GM23338 (cell line): ENCODE measurements around the gene GIGYF2. TPM values are rescaled to one million over a fixed set of nuclear protein-coding genes. Genes with fewer than 3 reads are reported as not detected.

Experiments
- ATAC-seq: fragments of 200-7000 bp; cut with Tn5 transposase; 3 replicates; pipeline ENCODE4 v1.9.1; 2020
- DNase-seq: peaks from one replicate; pipeline ENCODE4 v3.0.0-alpha.2; 2015; ENCODE audit warnings: low spot score
- H2AFZ ChIP-seq: fragments of 200-600 bp; sonication (generic); 2 replicates; pipeline ENCODE4 v1.8.0; 2016; ENCODE audit warnings: antibody characterized with exemption, mild to moderate bottlenecking, moderate library complexity
- H3F3A ChIP-seq: fragments of 200-600 bp; sonication (generic); replicated peaks from 2 replicates; pipeline ENCODE4 v1.8.0; 2017; ENCODE audit warnings: antibody characterized with exemption, mixed run types, low read depth
- H3K27ac ChIP-seq: fragments of 200-600 bp; sonication (generic); 2 replicates; pipeline ENCODE4 v1.6.1; 2016; ENCODE audit warnings: low read depth
- H3K27me3 ChIP-seq: fragments of 200-600 bp; sonication (generic); 2 replicates; pipeline ENCODE4 v1.8.0; 2016; ENCODE audit warnings: mild to moderate bottlenecking, mixed run types, moderate library complexity; ENCODE audit not compliant: insufficient read depth
- H3K36me3 ChIP-seq: fragments of 200-600 bp; sonication (generic); 2 replicates; pipeline ENCODE4 v1.8.0; 2016; ENCODE audit warnings: mild to moderate bottlenecking; ENCODE audit not compliant: insufficient read depth
- H3K4me1 ChIP-seq: fragments of 200-600 bp; sonication (generic); 2 replicates; pipeline ENCODE4 v1.8.0; 2016; ENCODE audit warnings: mild to moderate bottlenecking, moderate library complexity; ENCODE audit not compliant: insufficient read depth
- H3K4me2 ChIP-seq: fragments of 200-600 bp; sonication (generic); 2 replicates; pipeline ENCODE4 v1.7.1; 2017; ENCODE audit warnings: mixed run types
- H3K4me3 ChIP-seq: fragments of 200-600 bp; sonication (generic); 2 replicates; pipeline ENCODE4 v1.6.1; 2016; ENCODE audit warnings: mixed run types
- H3K79me2 ChIP-seq: fragments of 200-600 bp; sonication (generic); replicated peaks from 2 replicates; pipeline ENCODE4 v1.8.0; 2017; ENCODE audit warnings: mild to moderate bottlenecking; ENCODE audit not compliant: insufficient read depth
- H3K9me2 ChIP-seq: fragments of 200-600 bp; sonication (generic); 2 replicates; pipeline ENCODE4 v1.8.0; 2017; ENCODE audit not compliant: insufficient read depth
- H4K20me1 ChIP-seq: fragments of 200-600 bp; sonication (generic); replicated peaks from 2 replicates; pipeline ENCODE4 v1.8.0; 2017; ENCODE audit warnings: mild to moderate bottlenecking; ENCODE audit not compliant: insufficient read depth
- H3K27ac Mint-ChIP-seq: 2 replicates; pipeline ENCODE4 v1.8.0; 2020; ENCODE audit warnings: inconsistent platforms, mild to moderate bottlenecking, moderate library complexity, mixed read lengths
- H3K27me3 Mint-ChIP-seq: 3 replicates; pipeline ENCODE4 v1.8.0; 2022; ENCODE audit warnings: low read depth, mild to moderate bottlenecking, moderate library complexity, mixed read lengths, inconsistent platforms; ENCODE audit not compliant: insufficient read depth, poor library complexity
- H3K36me3 Mint-ChIP-seq: 3 replicates; pipeline ENCODE4 v1.8.0; 2021; ENCODE audit warnings: low read depth, mild to moderate bottlenecking, inconsistent platforms, moderate library complexity, mixed read lengths
- H3K4me1 Mint-ChIP-seq: 3 replicates; pipeline ENCODE4 v1.8.0; 2020; ENCODE audit warnings: mild to moderate bottlenecking, inconsistent platforms, mixed read lengths
- H3K4me3 Mint-ChIP-seq: 3 replicates; pipeline ENCODE4 v1.8.0; 2021; ENCODE audit warnings: moderate library complexity, mild to moderate bottlenecking, inconsistent platforms, mixed read lengths
- H3K9me3 Mint-ChIP-seq: 3 replicates; pipeline ENCODE4 v1.8.0; 2020; ENCODE audit warnings: moderate library complexity, mild to moderate bottlenecking, inconsistent platforms, mixed read lengths
- CREB1 ChIP-seq: fragments of 250-450 bp; sonication (Bioruptor Pico); IDR thresholded peaks from 2 replicates; pipeline ENCODE4 v1.5.0; 2020; ENCODE audit warnings: low read depth, mild to moderate bottlenecking, moderate library complexity
- EZH2 ChIP-seq: fragments of 200-600 bp; sonication (generic); IDR thresholded peaks from one replicate; pipeline ENCODE4 v1.8.0; 2017; ENCODE audit warnings: antibody characterized with exemption, mild to moderate bottlenecking, low read depth; ENCODE audit not compliant: unreplicated experiment
- EZH2phosphoT487 ChIP-seq: fragments of 200-600 bp; sonication (generic); IDR thresholded peaks from one replicate; pipeline ENCODE4 v1.8.1; 2018; ENCODE audit warnings: antibody characterized with exemption; ENCODE audit not compliant: unreplicated experiment
- JUNB ChIP-seq: IDR thresholded peaks from one replicate; pipeline ENCODE4 v1.6.1; 2016; ENCODE audit warnings: antibody characterized with exemption; ENCODE audit not compliant: unreplicated experiment
- NANOG ChIP-seq: IDR thresholded peaks from 2 replicates; pipeline ENCODE4 v1.6.1; 2016; ENCODE audit warnings: antibody characterized with exemption, borderline replicate concordance
- POLR2AphosphoS5 ChIP-seq: IDR thresholded peaks from 2 replicates; pipeline ENCODE4 v1.6.1; 2016; ENCODE audit warnings: antibody characterized with exemption, low read depth
- STAT1 ChIP-seq: IDR thresholded peaks from one replicate; pipeline ENCODE4 v1.6.1; 2016; ENCODE audit warnings: antibody characterized with exemption; ENCODE audit not compliant: unreplicated experiment
- ZNF114 ChIP-seq: fragments of 250-450 bp; sonication (Bioruptor Pico); IDR thresholded peaks from 2 replicates; pipeline ENCODE4 v1.5.0; 2020; ENCODE audit warnings: mild to moderate bottlenecking, moderate library complexity
- ZNF331 ChIP-seq: fragments of 250-450 bp; sonication (Bioruptor Pico); IDR thresholded peaks from 2 replicates; pipeline ENCODE4 v1.5.0; 2020; ENCODE audit warnings: low read depth, mild to moderate bottlenecking, moderate library complexity
- polyA plus RNA-seq: library from polyadenylated mRNA; unstranded; fragments of >200 nt; fragmentation: Nextera tagmentation; extraction: Ambion mirVana; gene quantifications from 2 replicates; pipeline ENCODE4 v1.2.1, GENCODE V29; 2016
- total RNA-seq: library from RNA; depleted of rRNA; stranded (reverse); fragments of >200 nt; shearing (Covaris generic); gene quantifications from 2 replicates; pipeline ENCODE4 v1.2.3, GENCODE V29; 2014
- TF ChIP-seq, protein P1 (sequence below): IDR thresholded peaks from 2 replicates; pipeline ENCODE4 v1.6.1; 2016; ENCODE audit warnings: antibody characterized with exemption
- TF ChIP-seq, protein P2 (sequence below): IDR thresholded peaks from one replicate; pipeline ENCODE4 v1.6.1; 2018; ENCODE audit warnings: antibody characterized with exemption; ENCODE audit not compliant: unreplicated experiment
- TF ChIP-seq, protein P3 (sequence below), 2 experiments: fragments of 200-600 bp in 1 of 2; sonication (generic) in 1 of 2; conservative IDR thresholded peaks; 2 replicates each; pipeline versions ENCODE4 v1.5.1 to v1.6.1; 2016 to 2017; ENCODE audit warnings: antibody characterized with exemption in 2 of 2, low read depth in 2 of 2, mild to moderate bottlenecking in 2 of 2, moderate library complexity in 1 of 2
- TF ChIP-seq, protein P4 (sequence below): fragments of 250-450 bp; sonication (Bioruptor Pico); IDR thresholded peaks from 2 replicates; pipeline ENCODE4 v1.5.0; 2020; ENCODE audit warnings: mild to moderate bottlenecking, moderate library complexity

GIGYF2 gene
- total and polyA plus RNA-seq, 2 experiments from 2014 or later, result 48.9 to 104 TPM

DNA sequence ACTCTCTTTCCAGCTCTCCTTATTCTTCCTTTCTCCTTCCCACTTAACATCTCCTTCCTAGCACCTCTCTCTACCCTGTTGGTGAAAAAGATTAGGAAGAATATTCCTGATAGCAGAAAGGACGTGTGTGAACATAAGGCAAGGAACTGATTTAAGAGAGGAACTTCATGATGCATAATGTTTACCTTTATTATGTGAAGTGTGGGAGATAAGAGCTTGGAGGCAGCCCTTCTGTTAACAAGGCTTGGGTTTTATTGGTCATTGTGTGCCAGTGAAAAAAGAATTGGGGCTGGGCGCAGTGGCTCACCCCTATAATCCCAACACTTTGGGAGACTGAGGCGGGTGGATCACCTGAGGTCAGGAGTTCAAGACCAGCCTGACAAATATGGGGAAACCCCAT, 44.8 kb downstream of the GIGYF2 start:
- no peaks in the 10 kb centered on the region for H3K9me2 ChIP-seq
- no peaks in the 10 kb centered on the region; the same call in 2 of the 3 replicates for H3K4me1 Mint-ChIP-seq
- H3K27me3 ChIP-seq, result no peaks in the 10 kb centered on the region
- H3F3A ChIP-seq, result no peaks in the 10 kb centered on the region
- peaks cover 6% of the 10 kb centered on the region for H3K79me2 ChIP-seq
- ATAC-seq (no peak), DNase-seq (no peak)
- TF ChIP-seq ZNF331, result no peak
- TF ChIP-seq, protein P1, sequence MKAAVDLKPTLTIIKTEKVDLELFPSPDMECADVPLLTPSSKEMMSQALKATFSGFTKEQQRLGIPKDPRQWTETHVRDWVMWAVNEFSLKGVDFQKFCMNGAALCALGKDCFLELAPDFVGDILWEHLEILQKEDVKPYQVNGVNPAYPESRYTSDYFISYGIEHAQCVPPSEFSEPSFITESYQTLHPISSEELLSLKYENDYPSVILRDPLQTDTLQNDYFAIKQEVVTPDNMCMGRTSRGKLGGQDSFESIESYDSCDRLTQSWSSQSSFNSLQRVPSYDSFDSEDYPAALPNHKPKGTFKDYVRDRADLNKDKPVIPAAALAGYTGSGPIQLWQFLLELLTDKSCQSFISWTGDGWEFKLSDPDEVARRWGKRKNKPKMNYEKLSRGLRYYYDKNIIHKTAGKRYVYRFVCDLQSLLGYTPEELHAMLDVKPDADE, result no peak
- no peak for TF ChIP-seq NANOG
- no peak for TF ChIP-seq EZH2phosphoT487
- no peak for TF ChIP-seq ZNF114 (CRISPR knock-in tag)
- TF ChIP-seq, protein P2, sequence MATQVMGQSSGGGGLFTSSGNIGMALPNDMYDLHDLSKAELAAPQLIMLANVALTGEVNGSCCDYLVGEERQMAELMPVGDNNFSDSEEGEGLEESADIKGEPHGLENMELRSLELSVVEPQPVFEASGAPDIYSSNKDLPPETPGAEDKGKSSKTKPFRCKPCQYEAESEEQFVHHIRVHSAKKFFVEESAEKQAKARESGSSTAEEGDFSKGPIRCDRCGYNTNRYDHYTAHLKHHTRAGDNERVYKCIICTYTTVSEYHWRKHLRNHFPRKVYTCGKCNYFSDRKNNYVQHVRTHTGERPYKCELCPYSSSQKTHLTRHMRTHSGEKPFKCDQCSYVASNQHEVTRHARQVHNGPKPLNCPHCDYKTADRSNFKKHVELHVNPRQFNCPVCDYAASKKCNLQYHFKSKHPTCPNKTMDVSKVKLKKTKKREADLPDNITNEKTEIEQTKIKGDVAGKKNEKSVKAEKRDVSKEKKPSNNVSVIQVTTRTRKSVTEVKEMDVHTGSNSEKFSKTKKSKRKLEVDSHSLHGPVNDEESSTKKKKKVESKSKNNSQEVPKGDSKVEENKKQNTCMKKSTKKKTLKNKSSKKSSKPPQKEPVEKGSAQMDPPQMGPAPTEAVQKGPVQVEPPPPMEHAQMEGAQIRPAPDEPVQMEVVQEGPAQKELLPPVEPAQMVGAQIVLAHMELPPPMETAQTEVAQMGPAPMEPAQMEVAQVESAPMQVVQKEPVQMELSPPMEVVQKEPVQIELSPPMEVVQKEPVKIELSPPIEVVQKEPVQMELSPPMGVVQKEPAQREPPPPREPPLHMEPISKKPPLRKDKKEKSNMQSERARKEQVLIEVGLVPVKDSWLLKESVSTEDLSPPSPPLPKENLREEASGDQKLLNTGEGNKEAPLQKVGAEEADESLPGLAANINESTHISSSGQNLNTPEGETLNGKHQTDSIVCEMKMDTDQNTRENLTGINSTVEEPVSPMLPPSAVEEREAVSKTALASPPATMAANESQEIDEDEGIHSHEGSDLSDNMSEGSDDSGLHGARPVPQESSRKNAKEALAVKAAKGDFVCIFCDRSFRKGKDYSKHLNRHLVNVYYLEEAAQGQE, result no peak
- TF ChIP-seq POLR2AphosphoS5, result no peak
- TF ChIP-seq, protein P3, sequence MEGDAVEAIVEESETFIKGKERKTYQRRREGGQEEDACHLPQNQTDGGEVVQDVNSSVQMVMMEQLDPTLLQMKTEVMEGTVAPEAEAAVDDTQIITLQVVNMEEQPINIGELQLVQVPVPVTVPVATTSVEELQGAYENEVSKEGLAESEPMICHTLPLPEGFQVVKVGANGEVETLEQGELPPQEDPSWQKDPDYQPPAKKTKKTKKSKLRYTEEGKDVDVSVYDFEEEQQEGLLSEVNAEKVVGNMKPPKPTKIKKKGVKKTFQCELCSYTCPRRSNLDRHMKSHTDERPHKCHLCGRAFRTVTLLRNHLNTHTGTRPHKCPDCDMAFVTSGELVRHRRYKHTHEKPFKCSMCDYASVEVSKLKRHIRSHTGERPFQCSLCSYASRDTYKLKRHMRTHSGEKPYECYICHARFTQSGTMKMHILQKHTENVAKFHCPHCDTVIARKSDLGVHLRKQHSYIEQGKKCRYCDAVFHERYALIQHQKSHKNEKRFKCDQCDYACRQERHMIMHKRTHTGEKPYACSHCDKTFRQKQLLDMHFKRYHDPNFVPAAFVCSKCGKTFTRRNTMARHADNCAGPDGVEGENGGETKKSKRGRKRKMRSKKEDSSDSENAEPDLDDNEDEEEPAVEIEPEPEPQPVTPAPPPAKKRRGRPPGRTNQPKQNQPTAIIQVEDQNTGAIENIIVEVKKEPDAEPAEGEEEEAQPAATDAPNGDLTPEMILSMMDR (conservative IDR thresholded peaks at IDR 0.05; ENCODE audit: low read depth in 2 of 2), result no peak
- TF ChIP-seq EZH2, result no peak
- no peak for TF ChIP-seq STAT1
- no peak for TF ChIP-seq CREB1 (CRISPR knock-in tag)
- TF ChIP-seq, protein P4, sequence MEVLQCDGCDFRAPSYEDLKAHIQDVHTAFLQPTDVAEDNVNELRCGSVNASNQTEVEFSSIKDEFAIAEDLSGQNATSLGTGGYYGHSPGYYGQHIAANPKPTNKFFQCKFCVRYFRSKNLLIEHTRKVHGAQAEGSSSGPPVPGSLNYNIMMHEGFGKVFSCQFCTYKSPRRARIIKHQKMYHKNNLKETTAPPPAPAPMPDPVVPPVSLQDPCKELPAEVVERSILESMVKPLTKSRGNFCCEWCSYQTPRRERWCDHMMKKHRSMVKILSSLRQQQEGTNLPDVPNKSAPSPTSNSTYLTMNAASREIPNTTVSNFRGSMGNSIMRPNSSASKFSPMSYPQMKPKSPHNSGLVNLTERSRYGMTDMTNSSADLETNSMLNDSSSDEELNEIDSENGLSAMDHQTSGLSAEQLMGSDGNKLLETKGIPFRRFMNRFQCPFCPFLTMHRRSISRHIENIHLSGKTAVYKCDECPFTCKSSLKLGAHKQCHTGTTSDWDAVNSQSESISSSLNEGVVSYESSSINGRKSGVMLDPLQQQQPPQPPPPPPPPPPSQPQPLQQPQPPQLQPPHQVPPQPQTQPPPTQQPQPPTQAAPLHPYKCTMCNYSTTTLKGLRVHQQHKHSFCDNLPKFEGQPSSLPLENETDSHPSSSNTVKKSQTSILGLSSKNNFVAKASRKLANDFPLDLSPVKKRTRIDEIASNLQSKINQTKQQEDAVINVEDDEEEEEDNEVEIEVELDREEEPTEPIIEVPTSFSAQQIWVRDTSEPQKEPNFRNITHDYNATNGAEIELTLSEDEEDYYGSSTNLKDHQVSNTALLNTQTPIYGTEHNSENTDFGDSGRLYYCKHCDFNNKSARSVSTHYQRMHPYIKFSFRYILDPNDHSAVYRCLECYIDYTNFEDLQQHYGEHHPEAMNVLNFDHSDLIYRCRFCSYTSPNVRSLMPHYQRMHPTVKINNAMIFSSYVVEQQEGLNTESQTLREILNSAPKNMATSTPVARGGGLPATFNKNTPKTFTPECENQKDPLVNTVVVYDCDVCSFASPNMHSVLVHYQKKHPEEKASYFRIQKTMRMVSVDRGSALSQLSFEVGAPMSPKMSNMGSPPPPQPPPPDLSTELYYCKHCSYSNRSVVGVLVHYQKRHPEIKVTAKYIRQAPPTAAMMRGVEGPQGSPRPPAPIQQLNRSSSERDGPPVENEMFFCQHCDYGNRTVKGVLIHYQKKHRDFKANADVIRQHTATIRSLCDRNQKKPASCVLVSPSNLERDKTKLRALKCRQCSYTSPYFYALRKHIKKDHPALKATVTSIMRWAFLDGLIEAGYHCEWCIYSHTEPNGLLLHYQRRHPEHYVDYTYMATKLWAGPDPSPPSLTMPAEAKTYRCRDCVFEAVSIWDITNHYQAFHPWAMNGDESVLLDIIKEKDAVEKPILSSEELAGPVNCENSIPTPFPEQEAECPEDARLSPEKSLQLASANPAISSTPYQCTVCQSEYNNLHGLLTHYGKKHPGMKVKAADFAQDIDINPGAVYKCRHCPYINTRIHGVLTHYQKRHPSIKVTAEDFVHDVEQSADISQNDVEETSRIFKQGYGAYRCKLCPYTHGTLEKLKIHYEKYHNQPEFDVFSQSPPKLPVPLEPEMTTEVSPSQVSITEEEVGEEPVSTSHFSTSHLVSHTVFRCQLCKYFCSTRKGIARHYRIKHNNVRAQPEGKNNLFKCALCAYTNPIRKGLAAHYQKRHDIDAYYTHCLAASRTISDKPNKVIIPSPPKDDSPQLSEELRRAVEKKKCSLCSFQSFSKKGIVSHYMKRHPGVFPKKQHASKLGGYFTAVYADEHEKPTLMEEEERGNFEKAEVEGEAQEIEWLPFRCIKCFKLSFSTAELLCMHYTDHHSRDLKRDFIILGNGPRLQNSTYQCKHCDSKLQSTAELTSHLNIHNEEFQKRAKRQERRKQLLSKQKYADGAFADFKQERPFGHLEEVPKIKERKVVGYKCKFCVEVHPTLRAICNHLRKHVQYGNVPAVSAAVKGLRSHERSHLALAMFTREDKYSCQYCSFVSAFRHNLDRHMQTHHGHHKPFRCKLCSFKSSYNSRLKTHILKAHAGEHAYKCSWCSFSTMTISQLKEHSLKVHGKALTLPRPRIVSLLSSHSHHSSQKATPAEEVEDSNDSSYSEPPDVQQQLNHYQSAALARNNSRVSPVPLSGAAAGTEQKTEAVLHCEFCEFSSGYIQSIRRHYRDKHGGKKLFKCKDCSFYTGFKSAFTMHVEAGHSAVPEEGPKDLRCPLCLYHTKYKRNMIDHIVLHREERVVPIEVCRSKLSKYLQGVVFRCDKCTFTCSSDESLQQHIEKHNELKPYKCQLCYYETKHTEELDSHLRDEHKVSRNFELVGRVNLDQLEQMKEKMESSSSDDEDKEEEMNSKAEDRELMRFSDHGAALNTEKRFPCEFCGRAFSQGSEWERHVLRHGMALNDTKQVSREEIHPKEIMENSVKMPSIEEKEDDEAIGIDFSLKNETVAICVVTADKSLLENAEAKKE (CRISPR knock-in tag), result no peak
- no peak for TF ChIP-seq JUNB
- no peaks in the 10 kb centered on the region for H3K9me3 Mint-ChIP-seq
- H2AFZ ChIP-seq, result no peak overlapping the region
- no peak overlapping the region for H3K4me2 ChIP-seq
- H3K36me3 Mint-ChIP-seq, result peaks cover 7% of the 10 kb centered on the region; the same call in 2 of the 3 replicates
- no peak overlapping the region for H3K27ac Mint-ChIP-seq
- H3K27ac ChIP-seq, result no peak overlapping the region
- H3K27me3 Mint-ChIP-seq, result peaks cover 4% of the 10 kb centered on the region
- H3K4me3 ChIP-seq, result no peak overlapping the region
- H4K20me1 ChIP-seq, result peaks cover 5% of the 10 kb centered on the region; the same call in 1 of the 2 replicates
- no peaks in the 10 kb centered on the region for H3K4me1 ChIP-seq
- H3K36me3 ChIP-seq, result no peaks in the 10 kb centered on the region
- no peak overlapping the region for H3K4me3 Mint-ChIP-seq
